ENCODE results near the gene SNX1.
"Not testable (repeated sequence)": the region's sequence is repeated elsewhere in the genome, so short reads cannot be mapped to it uniquely, and the experiment has no call there.

SNX1 gene, protein sequence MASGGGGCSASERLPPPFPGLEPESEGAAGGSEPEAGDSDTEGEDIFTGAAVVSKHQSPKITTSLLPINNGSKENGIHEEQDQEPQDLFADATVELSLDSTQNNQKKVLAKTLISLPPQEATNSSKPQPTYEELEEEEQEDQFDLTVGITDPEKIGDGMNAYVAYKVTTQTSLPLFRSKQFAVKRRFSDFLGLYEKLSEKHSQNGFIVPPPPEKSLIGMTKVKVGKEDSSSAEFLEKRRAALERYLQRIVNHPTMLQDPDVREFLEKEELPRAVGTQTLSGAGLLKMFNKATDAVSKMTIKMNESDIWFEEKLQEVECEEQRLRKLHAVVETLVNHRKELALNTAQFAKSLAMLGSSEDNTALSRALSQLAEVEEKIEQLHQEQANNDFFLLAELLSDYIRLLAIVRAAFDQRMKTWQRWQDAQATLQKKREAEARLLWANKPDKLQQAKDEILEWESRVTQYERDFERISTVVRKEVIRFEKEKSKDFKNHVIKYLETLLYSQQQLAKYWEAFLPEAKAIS

DNA sequence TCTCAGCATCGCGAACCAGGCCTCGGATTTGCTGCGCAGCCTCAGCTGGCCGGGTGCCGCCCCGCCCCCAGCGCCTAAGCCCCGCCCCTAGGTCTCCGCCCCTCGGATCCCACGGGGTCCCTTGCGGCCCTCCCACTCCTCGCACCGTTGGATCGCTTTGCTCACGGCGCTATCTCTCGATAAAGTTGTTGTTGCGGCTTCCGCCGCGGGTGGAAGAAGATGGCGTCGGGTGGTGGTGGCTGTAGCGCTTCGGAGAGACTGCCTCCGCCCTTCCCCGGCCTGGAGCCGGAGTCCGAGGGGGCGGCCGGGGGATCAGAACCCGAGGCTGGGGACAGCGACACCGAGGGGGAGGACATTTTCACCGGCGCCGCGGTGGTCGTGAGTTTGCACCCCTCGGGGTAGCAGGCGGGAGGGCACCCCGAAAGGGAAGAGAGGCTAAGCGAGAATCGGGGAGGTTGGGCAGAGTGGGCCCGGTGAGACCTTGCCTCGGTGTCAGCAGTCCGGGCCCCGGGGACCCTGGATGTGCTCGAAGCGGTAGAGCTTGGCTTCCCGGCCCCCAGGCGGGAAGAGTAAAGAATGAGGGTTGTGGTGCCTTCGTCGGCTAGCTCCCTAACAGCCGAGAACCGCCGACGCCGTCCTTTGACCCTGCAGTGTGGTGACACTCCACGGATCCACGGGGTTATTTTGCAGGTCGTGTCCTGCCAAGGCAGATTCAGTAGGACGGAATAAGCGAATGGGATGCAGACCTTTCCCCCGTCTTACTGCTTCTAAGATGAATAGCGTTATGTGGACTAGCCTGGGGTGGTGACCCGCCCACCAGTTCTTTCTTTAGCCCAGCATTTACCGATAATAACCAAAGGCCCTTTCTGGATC lies at the start of gene SNX1:
TSS of gene SNX1 (plus strand) at position 188 of the 873 bp plus-strand sequence. CDS start at position 220, 32 bp downstream.
- peak within 1 kb of the TSS; percentile 78 for H3K4me3 ChIP-seq (ENCODE audit: low read length)
- no peak for TF ChIP-seq ZNF274 (IDR thresholded peaks at IDR 0.05; ENCODE audit: low read depth, low read length)

DNA sequence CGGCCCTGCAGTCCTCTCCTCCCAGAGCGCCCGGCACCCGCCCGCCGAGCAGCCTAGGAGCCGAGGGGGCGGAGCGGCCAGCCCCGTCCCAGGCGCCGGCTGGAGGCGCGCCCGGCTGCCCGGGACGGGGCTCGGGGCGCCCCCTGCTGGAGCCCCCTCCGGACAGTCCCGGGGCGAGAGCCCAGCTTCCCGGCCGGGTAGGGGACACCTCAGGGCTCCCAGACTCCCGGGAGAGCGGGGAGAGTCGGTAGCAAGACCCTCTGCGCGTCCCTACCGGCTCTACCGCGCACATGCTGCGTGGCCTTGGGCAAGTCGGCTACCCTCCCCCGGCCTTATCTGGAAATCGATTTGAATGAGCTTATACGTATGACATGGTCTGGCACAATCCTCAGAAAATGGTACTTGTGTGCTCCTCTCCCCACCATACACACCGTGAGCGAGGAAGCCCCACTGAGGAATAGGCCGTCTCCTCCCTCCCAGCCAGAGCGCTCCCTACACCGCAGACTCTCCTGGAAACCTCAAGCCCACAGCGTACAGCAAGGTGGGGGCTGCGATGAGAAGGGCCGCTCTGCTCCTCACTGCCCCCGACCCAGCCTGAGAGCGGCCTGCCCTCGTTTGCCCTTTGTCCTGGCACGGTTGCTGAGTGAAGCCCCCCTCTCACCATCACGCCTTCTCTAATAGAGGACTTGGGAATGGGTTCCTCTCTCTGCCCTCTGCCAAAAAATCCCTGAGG lies 49.2 kb upstream of the SNX1 start, which contains the start of gene DAPK2:
TSS of gene DAPK2 (minus strand) at position 65 of the 733 bp plus-strand sequence. CDS start 6,224 bp downstream, outside the sequence.
- no peak for TF ChIP-seq ZNF274 (IDR thresholded peaks at IDR 0.05; ENCODE audit: low read depth, low read length)
- peak within 1 kb of the TSS; percentile 23; the same call in 1 of the 2 replicates for H3K4me3 ChIP-seq (ENCODE audit: low read length)

DNA sequence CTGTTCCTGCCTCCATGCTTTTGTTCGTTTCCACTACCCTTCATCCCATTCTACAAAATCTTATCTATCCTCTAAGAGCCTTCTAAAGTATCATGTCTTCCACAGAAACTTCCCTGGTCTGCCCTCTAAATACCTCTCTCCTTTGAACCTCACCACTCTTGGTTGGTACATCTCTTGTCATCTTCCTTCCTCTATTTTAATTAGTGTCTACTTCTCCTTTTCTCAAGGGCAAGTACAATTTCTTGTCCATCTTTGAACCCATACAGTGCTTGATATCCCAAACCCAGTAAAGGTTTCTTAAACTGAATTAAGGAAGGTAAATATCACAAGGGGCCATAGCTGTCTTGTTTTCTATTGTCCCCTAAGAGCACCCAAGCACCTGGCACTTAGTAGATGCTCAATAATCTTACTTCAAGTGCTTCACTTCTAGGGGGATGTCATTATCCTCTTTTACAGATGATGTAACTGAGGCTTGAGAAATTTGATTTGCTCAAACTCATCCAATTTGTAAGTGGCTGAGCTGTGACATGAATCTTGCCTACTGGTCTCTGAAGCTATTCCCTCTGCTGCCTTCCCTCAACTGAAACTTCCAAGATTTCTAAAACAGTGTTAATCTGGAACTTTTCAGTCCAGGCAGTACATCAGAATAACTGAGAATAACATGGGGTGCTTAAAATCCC lies 46.9 kb upstream of the SNX1 start:
- no peak overlapping the region for H3K4me3 ChIP-seq (ENCODE audit: low read length)
- TF ChIP-seq ZNF274 (IDR thresholded peaks at IDR 0.05; ENCODE audit: low read depth, low read length): no peak

DNA sequence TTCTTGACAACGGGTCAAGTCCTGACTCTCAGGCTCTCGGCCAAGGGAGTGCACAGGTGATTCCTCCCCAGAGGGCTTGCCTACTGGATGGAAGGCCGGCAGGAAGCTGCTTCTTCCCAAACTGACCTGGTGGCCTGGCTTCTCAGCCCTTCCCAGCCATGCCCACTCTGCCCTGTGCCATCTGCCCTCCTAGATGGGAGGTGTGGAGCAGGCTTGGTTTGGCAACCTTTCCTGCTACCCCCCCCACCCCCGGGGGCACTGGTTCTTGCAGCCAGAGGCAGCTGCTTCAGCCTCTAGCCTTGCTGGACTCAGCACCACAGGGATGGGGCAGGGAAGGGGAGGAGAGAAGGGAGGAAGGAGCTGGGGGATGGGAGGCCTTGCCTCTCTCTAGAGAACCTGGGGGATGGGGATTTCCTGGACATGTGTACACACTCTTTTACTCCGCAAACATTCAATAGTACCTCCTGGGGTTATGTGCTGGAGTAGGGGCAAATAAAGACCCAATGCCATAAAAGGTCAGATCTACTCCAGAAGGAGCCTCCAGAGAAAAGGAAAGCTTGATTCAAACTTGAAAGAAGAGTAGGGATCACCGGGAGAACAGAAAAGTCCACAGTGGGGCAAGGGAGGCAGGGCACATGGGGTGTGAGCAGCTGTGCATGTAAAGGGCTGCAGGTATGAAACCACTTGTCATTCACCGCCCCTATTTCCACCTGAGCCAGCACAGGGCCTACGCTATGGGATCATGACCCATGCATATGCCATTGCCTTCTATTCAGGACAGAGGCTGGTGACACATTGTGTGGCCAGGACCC lies 45.3 kb upstream of the SNX1 start:
- no peak for TF ChIP-seq ZNF274 (IDR thresholded peaks at IDR 0.05; ENCODE audit: low read depth, low read length)
- no peak overlapping the region for H3K4me3 ChIP-seq (ENCODE audit: low read length)

DNA sequence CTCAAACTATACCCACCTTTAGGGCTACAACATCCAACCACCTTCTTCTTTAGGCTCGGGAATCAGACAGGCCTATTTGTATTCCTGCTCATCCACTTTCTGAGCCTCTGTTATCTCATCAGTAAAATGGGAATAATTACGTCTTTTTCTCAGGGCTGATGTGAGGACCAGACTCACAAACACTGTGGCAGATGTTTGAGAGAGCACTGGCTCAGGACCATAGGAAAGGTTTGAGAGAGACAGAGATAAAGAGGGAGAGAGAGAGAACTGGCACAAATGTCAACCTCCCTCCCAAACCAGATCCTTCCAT lies 44.7 kb upstream of the SNX1 start:
- TF ChIP-seq ZNF274 (IDR thresholded peaks at IDR 0.05; ENCODE audit: low read depth, low read length): no peak
- no peak overlapping the region for H3K4me3 ChIP-seq (ENCODE audit: low read length)

DNA sequence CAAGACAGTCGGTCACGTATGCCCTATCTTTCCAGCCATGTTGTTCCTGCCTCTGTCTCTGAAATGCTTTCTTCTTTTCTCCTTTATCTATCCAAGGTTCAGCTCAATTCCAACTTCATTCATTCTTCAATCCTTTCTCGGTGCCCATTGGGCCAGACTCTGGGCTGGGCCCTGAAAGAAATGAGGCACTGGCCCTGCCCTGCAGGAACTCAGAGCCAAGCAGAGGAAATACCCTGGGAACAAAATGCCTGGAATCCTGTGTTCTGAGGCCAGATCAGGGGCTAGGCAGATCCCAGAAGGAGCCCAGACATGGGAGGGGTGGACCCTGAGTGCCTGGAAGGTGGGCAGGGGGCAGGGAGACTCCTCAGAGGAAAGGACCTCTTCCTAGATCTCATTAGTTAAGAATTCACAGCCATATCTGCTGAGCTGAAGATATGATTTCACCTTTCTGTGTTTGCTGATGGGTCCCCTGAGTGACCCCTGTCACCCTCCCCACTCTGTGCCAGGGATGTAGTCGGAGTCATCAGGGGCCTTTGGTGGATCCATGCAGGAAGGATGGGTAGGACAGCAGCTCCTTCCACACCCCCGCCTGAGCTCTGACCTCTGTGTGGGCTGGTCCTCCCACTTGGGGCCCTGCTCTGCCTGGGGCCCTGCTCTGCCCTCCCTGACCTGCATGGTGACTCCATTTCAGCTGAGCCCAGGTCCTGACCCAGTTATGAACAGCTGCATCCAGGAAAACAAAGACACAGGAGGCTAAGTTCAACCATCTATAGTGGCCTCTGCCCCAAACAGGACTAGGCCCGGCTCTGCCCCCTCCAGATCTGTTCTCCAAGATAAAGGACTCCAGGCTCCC lies 44.1 kb upstream of the SNX1 start:
- H3K4me3 ChIP-seq (ENCODE audit: low read length): no peak overlapping the region
- TF ChIP-seq ZNF274 (IDR thresholded peaks at IDR 0.05; ENCODE audit: low read depth, low read length): no peak

DNA sequence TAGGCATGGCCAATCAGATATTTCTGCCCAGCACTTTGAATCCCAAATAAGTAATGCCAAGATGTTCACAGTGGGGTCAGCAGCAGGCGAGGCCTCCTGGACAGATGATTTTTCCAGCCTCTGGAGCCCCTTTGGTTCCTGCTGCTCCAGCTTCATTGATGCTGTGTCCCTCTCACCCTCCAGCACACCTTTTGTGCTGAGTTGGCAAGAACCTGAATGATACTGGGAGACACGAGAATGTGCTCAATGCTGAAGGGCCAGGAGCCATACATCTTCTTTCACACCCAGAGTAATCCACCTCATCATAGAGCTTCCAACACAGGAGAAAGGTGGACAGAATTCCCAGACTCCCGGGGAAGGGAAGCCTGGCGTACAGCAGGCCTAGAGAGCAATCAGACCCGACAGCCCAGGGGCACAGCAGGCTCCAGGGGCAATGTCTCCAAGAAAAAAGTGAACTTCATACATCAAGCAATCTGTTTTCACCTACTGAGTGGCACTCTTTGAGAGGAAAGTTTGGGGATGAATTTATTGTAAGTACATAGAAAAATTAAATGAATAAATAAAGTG lies 42.8 kb upstream of the SNX1 start:
- H3K4me3 ChIP-seq (ENCODE audit: low read length): no peak overlapping the region
- no peak for TF ChIP-seq ZNF274 (IDR thresholded peaks at IDR 0.05; ENCODE audit: low read depth, low read length)

DNA sequence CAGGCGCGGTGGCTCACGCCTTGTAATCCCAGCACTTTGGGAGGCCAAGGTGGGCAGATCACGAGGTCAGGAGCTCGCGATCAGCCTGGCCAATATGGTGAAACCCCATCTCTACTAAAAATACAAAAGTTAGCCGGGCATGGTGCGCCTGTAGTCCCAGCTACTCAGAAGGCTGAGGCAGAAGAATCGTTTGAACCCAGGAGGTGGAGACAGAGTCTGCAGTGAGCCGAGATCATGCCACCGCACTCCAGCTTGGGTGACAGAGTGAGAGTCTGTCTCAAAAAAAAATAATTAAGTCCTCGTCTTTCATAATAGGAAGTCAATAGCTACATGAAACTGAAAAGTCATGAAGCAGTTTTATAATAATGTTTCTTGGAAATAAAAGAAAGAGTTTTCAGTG lies 42.1 kb upstream of the SNX1 start:
- H3K4me3 ChIP-seq (ENCODE audit: low read length): not testable (repeated sequence)

DNA sequence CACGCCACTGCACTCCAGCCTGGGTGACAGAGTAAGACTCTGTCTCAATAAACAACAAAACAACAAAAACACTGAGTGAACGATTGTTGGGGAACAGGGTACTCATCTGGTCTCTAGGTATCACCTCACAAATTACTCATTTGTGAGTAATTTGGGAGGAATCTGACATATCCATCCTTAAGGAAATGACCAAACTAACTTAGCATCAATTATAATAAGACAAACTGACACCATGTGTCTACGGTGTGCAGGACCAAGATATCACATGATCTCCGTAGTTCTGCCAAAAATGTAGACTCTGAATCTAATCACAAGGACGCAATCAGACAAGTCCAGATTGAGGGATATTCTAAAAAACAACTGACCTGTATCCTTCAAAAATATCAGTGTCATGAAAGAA lies 37.5 kb upstream of the SNX1 start:
- TF ChIP-seq ZNF274 (IDR thresholded peaks at IDR 0.05; ENCODE audit: low read depth, low read length): no peak
- no peak overlapping the region for H3K4me3 ChIP-seq (ENCODE audit: low read length)

DNA sequence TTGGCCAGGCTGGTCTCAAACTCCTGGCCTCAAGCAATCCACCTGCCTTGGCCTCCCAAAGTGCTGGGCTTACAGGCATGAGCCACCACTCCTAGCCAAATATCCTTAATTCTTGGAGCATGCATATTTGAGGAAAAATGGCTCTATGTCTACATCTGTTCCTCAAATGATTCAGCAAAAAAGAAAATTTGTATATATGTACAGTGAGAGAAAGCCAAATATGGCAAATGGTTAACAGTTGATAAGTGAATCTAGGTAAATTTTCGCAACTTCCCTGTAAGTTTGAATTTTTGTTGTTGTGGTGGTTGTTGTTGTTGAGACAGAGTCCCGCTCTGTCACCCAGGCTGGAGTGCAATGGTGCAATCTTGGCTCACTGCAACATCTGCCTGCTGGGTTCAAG lies 36.7 kb upstream of the SNX1 start:
- H3K4me3 ChIP-seq (ENCODE audit: low read length): not testable (repeated sequence)

DNA sequence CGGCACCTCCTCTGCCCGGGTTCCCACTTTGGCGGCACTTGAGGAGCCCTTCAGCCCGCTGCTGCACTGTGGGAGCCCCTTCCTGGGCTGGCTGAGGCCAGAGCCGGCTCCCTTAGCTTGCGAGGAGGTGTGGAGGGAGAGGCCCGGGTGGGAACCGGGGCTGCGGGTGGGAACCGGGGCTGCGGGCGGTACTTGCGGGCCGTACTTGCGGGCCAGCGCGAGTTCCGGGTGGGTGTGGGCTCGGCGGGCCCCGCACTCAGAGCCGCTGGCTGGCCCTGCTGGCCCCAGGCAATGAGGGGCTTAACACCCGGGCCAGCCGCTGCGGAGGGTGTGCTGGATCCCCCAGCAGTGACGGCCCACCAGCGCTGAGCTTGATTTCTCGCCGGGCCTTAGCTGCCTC lies 35.1 kb upstream of the SNX1 start:
- H3K4me3 ChIP-seq (ENCODE audit: low read length): no peak overlapping the region
- no peak for TF ChIP-seq ZNF274 (IDR thresholded peaks at IDR 0.05; ENCODE audit: low read depth, low read length)

DNA sequence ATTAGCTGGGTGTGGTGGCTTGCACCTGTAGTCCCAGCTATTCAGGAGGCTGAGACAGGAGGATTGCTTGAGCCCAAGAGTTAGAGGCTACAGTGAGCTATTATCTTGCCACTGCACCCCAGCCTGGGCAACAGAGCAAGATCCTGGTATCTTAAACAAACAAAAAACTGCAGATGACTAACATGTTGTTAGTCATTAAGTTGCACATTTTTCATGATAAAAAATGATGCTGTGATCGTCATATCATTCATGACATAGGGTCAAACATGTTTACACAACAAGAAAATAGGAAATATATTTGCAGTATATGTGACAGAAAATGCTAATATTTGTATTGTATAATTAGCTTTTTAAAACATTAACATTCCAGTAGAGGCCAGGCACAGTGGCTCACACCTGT lies 29.3 kb upstream of the SNX1 start:
- H3K4me3 ChIP-seq (ENCODE audit: low read length): no peak overlapping the region
- no peak for TF ChIP-seq ZNF274 (IDR thresholded peaks at IDR 0.05; ENCODE audit: low read depth, low read length)
